SH-SY5Y (cell line): ENCODE results near the gene CDH1.

Experiments used
- GATA2 ChIP-seq: IDR thresholded peaks from 2 replicates; pipeline ENCODE4 v1.6.1; 2011; ENCODE audit warnings: mild to moderate bottlenecking, low read depth, low read length
- GATA3 ChIP-seq: IDR thresholded peaks from 2 replicates; pipeline ENCODE4 v1.6.1; 2011; ENCODE audit warnings: low read depth, mild to moderate bottlenecking, low read length, moderate library complexity

CDH1 gene

GRCh38 chr16:68784226-68784625, 47.1 kb downstream of the CDH1 start:
- TF ChIP-seq GATA2 (no peak), GATA3 (no peak)

- TF ChIP-seq GATA3, result no peak
- no peak for TF ChIP-seq GATA2
These were observed 47.6 kb downstream of the CDH1 start for GRCh38 chr16:68784721-68785120.

- TF ChIP-seq GATA2 (no peak), GATA3 (no peak)
These were observed 48.6 kb downstream of the CDH1 start for GRCh38 chr16:68785715-68786114.

- TF ChIP-seq GATA2 (no peak), GATA3 (no peak)
These were observed 49.8 kb downstream of the CDH1 start for GRCh38 chr16:68786685-68787418.

- no peak for TF ChIP-seq GATA2
- no peak for TF ChIP-seq GATA3
These were observed 53.2 kb downstream of the CDH1 start for GRCh38 chr16:68790130-68790761.

GRCh38 chr16:68790944-68791343, 53.9 kb downstream of the CDH1 start:
- TF ChIP-seq GATA2 (no peak), GATA3 (no peak)

GRCh38 chr16:68792465-68793324, 55.6 kb downstream of the CDH1 start:
- TF ChIP-seq GATA3, result no peak
- TF ChIP-seq GATA2, result no peak

GRCh38 chr16:68793401-68793857, 56.3 kb downstream of the CDH1 start:
- TF ChIP-seq GATA3, result no peak
- TF ChIP-seq GATA2, result no peak

- no peak for TF ChIP-seq GATA3
- TF ChIP-seq GATA2, result no peak
These were observed 61.3 kb downstream of the CDH1 start for GRCh38 chr16:68798398-68798797.

- TF ChIP-seq GATA3, result no peak
- no peak for TF ChIP-seq GATA2
These were observed 63.3 kb downstream of the CDH1 start for GRCh38 chr16:68800257-68800875.

- TF ChIP-seq GATA3 (no peak), GATA2 (no peak)
These were observed 65.1 kb downstream of the CDH1 start for GRCh38 chr16:68802190-68802589.

- TF ChIP-seq GATA2, result no peak
- TF ChIP-seq GATA3, result no peak
These were observed 69.3 kb downstream of the CDH1 start for GRCh38 chr16:68806422-68806821.

- TF ChIP-seq GATA2 (no peak), GATA3 (no peak)
These were observed 69.9 kb downstream of the CDH1 start for GRCh38 chr16:68806981-68807380.

- TF ChIP-seq GATA3, result no peak
- no peak for TF ChIP-seq GATA2
These were observed 77.4 kb downstream of the CDH1 start for GRCh38 chr16:68814516-68814915.
